D341Med (cell line): Measurements from ENCODE around the gene NOP10.
"Not testable (repeated sequence)": the region's sequence is repeated elsewhere in the genome, so short reads cannot be mapped to it uniquely, and the experiment has no call there.

ENCODE experiments used
- DNase-seq: peaks from one replicate; pipeline ENCODE4 v3.0.0; 2012; ENCODE audit warnings: low spot score

The NOP10 gene

DNA sequence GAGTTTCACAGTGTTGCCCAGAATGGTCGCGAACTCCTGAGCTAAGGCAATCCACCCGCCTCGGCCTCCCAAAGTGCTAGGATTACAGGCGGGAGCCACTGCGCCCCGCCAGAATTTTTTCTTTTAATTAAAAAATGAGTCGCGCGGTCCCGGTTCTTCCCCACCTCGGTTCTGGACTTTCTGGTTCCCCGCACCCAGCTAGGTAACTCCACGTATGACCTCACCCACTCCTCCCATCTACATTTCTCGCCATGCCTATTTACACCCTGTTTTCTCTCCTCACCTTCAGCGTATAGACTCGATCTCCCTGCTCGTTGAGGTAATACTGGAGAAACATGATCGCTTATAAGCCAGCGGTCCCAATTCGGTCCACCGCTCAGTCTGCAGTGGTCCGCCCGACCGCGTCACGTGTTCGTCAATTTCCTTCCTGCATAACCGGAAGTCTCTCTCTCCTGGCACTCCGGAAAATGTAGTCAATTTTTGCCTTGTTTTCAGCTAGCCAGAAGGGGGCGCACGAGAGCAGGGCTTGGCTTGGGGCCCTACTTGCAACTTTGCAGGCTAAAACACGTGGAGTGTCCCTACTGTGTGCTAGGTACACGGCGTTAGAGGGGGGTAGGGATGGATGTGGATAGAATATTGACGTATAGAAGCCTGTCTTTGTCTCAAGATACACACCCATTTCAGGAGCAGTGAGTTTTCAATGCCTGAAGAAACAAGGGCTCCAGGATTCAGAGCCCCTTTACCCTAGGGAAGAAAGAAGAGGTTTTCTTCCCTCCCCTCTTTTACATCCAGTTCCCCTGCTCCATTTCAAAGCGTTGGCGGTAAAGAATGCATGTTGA lies at the start of gene NOP10, which contains the start of gene NUTM1:
Gene NOP10, minus strand, starts transcription at position 400 of the 839 bp plus-strand sequence. Its CDS starts 63 bp downstream, at position 337.
Gene NUTM1, plus strand, starts transcription at position 579 of the 839 bp plus-strand sequence. CDS start 382 bp downstream, outside the sequence.
- peak; percentile 86 for DNase-seq

DNA sequence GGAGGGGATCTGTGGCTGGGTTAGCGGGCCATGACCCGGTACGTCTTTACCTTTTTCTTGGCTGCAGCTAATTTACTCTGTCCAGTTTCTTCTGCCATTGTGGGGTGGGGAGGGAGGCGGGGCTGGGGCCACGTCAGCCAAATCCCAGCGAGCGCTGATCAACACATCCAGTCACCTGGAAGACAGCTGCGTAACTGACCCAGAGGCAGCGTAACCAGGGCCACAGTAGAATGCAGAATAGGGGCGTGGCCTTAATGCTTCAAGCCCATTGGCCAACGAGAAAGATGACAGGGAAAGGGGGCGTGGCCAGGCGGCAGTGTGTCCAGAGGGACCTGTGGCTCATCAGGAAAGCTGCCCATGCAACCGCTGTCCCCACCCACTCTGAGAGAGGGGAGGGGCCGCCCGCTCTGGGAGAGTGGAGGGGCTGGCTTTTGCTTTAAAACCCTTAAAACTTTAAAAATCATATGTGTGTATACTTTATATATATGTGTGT lies 46.7 kb upstream of the NOP10 start:
- not testable (repeated sequence) for DNase-seq

DNA sequence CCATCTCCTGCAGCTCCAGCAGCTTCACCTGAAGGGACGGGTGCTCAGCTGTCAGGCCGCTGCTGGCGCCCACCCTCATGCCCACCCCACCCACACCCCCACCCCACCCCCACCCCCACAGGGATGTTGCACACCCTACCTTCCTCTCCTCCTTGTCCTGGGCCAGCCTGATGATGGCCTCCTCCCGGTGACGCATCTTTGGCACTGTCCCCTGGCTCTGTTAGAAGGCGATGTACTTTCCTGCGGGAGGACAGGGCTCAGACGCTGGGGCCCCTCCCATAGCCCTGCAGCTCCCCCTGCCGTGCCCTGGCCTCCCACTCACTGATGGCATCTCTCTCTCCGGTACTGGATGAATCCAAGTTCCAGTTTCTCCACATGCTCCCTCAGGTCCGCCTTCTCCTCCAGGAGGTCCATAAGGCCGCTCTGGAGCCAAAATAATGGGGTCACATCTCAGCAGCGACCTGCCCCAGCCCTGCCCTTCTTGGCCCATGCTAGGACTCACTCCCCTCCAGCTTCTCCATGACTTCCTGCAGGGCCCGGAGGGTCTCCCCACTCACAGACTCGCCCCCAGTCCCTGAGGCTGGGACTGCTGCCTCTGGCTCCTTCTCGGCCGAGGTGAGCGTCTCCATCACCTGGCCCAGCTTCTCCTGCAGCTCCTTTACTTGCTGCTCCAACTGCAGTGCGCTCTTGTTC lies 39.0 kb upstream of the NOP10 start:
- DNase-seq, result not testable (repeated sequence)

DNA sequence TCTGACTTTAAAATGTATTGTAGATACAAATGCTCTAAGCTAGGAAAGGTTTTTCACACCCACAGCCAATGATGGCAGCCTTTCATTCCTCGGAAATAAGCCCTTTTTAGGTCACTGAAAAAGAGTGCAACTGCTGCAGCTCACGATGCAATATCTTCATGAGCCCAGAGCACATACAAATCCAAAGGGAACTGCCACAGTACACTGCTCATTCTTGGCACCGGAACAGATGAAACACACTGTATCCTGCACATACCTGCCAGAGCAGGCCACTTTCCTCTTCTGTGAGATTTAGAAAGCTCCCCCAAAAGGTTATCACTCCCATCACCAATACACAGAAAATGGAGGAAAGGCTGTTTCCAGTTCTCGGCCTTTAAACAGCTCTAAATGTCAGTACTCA lies 37.6 kb upstream of the NOP10 start:
- not testable (repeated sequence) for DNase-seq

DNA sequence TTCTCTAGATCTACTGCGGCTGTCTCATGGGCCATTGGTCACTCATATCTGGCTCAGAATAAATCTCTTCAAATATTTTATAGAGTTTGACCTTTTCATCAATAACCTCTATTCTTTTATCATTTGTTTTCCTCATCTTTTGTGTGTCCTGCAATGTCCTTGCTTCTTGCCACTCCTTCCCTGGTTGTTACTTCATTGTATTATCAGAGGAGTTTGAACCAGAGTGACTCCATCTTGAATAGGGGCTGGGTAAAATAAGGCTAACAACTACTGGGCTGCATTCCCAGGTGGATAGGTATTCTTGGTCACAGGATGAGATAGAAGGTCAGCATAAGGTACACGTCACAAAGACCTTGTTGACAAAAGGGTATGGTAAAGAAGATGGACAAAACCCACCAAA lies 33.9 kb upstream of the NOP10 start:
- DNase-seq, result no peak

DNA sequence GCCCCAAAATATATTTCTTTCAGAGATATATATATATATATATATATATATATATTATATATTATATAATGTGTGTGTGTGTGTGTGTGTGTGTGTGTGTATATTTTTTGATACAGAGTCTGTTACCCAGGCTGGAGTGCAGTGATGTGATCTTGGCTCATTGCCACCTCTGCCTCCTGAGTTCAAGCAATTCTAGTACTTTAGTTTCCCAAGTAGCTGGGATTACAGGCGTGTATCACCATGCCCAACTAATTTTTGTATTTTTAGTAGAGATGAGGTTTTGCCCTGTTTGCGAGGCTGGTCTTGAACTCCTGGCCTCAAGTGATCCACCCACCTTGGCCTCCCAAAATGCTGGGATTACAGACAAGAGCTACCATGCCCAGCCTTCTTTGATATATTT lies 32.6 kb upstream of the NOP10 start:
- not testable (repeated sequence) for DNase-seq

DNA sequence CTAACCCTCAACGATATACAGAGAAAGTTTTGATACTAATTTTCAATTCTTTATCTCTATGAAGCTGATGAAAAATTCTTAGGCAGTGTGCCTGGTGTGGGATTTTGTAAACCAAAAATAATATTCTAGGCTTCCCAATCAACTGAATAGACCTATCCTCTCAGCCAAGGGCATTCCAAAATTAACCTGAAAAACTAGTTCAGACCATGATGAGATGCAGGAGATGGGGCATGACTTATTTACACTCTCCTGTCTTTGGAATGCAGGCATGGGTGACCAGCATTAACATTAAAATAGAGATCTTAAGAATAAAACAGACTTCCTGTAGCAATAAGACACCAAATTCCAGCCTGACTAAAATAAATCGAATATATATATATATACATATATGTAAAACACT lies 31.9 kb upstream of the NOP10 start:
- no peak for DNase-seq

DNA sequence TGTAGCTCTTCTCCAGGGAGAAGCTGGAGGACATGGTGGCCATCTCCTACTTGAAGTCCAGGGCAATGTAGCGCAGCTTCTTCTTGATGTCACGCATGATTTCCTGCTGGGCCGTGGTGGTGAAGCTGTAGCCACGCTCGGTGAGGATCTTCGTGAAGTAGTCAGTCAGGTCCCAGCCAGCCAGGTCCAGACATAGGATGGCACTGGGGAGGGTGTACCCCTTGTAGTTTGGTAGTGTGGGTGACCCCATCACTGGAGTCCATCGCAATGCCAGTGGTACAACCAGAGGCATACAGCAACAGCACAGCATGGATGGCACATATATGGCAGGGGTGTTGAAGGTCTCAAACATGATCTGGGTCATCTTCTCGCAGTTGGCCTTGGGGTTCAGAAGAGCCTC lies 31.0 kb upstream of the NOP10 start:
- DNase-seq, result no peak

DNA sequence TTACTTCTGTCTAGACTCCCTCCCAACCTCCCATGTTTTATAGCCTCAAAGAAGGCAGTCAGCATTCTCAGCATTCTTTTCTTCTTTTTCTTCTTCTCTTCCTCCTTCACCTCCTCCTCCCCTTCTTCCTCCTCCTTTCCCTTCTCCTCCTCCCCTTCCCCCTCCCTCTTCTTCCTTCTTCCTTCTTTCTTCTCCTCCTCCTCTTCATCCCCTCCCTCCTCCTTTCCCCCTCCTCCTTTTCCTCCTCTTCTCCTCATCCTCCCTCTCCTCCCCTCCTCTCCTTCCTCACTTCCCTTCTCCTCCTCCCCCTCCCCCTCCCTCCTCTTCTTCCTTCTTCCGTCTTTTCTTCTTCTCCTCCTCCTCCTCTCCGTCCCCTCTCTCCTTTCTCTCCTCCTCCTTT lies 27.7 kb upstream of the NOP10 start:
- DNase-seq, result no peak

DNA sequence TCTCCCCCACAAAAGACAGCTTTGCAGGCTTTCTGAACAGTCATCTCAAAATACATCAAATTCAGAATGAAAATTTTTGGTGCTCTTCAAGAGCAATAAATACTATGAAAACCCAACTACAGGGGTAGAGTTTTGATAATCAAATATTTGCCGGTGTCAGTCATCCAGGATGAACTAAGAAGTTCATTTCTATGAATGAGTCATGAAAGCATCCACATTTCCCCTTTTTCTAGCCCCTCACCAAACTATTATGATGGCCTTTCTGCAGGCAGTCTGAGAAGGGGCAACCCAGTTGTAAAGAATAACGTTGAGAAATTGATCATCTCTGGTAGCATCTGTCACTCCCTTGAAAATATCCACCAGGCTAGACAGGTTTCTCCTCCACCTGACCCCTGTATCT lies 27.2 kb upstream of the NOP10 start:
- no peak for DNase-seq

DNA sequence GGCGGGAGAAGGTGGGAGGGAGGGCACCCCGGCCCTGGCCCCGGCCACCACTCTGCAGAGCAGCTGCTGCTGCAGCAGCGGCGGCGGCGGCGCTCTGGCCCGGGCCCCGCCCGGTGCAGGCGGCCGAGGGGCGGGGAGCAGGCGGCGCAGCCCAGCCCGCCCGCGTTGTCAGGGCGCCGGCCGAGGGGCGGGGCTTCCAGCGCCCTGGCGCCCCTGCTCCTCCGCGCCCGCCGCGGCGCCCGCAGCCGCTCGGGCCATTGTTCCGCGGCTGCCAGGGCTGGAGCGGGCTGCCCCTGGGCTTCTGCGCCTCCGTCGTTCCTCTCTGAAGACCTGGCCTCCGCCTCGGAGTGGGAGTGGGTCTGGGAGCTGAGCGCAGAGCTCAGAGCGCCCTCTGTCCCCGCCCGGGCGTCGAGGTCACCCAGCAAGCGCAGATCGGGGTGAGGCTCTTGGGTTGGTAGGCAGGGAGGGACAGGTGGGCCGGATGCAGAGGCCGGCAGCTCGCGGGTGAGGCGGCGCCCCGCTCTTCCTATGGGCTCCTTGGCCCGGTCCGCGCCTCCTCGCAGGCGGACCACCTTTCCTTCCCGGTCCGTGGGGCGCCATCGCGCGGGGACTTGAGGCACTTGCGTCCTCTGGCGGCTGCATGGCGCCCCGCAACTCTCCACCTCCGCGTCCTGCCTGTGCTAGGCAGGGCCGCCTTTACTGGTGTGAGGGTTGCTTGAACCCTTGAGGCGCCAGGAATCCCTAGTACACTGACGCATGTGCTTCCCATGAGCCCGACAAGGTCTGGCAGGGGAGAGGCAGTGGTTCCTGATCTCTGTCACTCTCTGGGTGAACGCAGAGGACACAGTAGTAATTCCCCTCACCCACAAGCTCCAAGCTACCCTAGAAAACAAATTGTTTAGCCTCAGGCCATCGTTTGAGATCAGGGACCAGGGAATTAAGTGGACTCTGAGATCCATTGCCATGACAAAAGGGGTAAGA lies 24.5 kb upstream of the NOP10 start, which contains the start of gene LPCAT4:
Gene LPCAT4, minus strand, starts transcription at position 96 of the 981 bp plus-strand sequence. CDS start 96 bp downstream, outside the sequence.
- DNase-seq, result peak; percentile 99

DNA sequence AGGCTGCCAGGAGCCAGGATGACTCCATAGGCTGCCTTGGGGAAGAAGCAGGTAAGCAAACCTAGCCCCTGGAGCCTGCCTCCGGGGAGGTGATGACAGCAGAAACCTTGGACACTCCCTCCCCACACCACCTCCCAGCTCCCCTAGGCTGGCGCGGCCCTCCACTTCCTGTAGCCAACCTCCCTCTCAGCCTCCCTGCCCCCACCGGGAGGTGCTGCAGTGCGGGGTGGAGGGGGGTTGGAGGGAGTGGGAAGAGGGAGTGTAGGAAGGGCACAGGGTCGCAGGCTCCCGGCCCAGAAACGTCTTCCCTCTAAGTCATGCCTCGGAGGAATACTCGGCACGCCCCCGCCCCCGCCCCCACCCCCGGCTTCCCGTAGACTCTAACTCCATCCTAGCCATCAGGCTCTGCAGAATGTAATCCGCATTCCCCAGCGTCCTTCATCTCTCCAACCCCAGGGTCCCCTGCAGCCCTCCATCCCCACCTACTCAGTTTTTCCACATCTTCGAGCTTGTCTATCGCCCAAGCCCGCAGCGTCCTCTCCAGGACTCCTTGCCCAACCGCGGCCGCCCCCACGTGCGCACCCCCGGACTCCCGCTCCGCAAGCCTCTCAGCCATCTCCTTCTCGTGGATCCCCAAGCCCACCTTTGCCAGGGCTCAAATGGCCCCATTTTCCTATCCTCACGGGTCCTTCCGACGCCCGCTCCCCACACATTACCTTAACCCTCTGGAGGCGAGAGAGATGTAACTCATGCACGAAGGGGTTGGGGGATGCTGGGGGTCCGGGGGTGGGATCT lies 23.5 kb upstream of the NOP10 start:
- peak; percentile 63 for DNase-seq

DNA sequence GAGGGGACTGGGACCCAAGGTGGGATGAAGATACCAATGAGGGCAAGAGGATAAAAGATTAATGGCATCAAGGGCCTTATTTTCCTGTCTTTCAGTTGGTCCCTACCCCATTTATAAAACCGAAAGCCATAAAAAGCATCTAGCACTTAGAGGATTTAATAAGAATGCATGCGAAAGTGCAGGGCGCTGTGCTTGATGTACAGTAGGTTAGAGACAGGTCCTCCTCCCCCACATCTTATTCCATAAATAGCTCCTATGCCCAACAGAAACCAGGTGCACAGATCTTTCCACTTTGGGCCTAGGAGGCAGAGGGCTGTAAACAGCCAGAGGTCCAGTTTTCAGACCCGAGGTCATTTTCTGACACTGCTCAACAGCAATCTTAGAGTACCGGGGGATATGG lies 22.9 kb upstream of the NOP10 start:
- no peak for DNase-seq

DNA sequence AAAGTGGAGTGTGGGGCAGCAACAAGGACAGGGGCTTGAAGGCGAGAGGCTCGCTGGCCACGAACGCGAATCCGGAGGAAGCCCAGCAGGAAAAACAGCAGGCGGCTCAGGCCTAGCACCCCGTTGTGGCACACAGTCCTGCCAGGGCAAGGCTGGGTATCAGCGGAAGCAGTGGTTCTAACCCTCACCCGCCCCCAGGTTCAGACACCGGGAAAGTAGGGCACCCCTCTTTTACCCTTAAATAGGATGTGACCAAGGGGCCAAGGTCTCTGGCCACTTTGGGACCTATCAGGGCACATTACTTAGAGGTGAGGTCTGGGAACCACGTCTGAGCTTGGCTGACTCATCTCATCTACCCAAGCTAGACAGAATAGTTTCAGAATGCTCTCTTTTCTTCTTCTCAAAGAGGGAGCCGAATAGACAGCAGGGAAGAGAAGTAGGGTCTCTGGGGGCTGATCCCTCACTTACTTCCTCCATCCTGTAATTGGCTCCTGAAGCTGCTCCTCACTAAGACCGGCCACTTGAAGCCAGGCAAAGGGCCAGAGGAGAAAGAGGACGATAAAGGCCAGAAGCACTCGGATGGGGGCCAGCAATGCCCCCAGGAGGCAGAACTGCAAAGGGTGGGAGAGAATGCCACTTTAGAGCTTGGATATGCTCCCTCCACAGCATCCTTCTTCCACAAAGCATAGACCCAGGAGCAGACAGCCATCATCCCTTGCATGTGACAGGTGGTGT lies 22.3 kb upstream of the NOP10 start:
- DNase-seq, result no peak

DNA sequence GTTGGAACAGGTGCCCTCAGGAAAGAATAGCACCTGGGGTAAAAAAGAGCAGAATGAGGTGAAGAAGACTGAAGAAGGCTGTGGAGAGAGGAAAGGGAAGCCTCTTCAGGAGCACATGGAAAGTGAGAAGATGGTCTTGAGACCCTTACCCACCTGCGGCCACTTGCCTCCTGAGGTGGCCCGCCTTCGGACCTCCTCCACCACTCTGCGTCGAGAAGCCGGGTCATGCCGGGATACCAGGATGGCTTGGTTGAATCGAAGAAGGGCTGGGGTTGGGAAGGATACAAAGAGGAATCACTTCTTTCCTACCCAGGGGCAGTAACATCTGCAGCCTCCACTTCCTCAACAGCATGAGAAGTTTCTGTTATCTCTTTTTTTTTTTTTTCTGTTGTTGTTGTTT lies 21.1 kb upstream of the NOP10 start:
- DNase-seq, result no peak

DNA sequence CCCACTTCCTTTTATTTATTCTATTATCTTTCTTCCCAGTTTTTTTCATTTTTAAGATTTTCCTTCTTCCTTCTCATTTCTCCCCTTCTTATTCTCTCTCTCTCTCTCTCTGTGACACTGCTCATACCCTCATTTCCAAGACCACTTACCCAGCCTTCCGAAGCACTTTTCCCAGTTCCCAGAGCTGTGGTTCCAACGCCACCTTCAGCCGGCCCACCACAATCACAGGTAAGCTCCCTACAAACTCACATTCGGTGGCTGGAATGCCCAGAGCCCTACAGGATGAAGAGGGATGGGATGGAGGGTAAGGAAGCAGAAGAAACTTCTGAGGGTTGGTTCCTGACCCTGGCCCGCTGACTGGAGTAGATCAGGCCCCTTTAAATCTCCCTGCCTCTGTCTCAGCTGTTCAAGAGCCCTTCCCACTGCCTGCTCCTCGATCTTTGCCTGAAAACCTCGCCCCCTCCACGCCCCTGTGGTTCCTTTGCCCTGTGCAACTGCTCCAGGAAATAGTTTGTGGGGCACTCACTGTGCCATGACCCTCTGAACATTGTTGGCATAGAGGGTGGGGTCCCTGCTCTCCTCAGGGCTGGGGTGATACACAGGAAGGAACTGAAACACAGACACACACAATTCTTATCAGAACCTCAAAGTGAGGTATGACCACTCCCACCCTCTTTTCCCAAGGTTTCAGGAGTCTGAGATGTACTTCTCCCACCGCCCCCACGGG lies 19.3 kb upstream of the NOP10 start:
- no peak for DNase-seq

DNA sequence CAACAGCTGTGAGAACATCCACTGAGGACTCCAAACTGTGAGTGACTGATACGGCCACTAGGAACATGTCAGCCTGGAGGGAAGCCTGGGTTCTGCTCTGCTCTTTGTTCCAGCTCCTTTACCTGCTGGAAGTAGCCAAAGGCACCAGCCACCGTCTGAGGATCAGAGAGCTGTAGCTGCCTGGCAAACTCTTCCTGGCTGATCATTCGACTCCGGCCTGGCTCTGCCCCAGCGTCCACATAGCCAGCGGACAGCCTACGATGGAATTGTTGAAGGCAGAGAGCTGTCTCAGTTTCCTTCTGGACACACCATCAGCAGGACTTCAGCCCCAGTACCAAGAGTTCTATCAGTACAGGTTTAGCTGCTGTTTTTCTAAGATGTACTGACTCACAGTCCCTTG lies 18.3 kb upstream of the NOP10 start:
- no peak for DNase-seq

DNA sequence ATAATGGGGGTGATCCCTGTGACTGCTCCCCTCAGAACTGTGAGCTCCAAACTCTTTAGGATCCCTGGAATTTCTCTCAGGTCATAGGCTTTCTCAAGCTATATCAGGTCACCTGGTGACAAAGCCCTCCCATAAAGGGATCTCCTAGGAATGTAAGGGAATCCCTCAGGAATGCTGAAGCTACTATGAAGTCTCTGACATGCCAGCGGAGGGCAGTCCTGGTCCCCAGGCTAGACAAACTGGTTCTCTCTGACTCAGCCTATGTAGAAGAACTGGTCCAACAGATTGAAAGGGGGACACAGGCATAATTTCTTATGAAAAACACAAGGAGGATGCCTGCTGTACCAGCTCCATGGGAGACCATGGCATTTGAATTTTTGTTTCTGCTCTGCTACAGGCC lies 17.4 kb upstream of the NOP10 start:
- DNase-seq, result no peak

DNA sequence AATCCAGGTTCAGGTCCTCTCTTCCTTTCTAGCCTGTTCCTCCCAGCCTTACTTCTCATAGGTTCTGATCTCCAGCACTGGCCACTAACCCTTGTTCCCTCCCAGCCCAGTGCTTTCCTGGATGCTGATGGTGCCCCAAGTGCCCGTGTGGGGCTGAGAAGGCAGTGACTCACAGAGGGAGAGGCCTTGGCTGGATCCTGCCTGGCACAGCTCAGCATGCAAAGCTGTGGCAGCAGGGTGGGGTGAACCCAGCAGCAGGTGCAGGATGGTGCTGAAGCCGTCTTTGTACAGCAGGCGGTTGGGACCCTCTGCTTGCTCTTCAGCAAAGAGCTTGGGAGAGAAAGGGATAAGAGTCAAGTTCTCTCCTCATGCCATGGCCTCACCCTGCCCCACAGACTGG lies 16.5 kb upstream of the NOP10 start:
- no peak for DNase-seq

DNA sequence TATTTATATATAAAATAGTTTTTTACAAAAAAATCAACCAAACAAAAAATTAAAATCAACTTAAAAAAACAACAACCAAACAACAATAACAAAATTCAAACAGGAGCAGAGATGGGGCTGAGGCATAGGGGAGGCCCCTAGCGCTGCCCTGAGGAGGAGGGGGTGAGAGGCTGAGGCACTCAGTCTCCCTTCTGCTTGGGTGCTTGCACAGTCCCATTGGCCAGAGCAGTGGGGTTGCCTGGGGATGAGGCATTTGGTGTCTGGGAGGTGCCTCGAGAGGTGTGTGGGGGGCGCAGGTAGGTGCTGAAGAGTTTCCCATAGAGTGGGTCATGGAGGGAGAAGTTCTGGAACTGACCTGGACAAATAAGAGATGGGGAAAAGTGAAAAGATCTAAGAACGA lies 16.0 kb upstream of the NOP10 start:
- DNase-seq, result no peak
